ENCODE measurements around the gene INTS14. TPM values are rescaled to one million over a fixed set of nuclear protein-coding genes. Genes with fewer than 3 reads are reported as not detected.

INTS14 gene
- total and polyA plus RNA-seq, 2 of the 8 experiments (the other 6 are each of a cell fraction or from before 2014, with no cell fraction given): 33.1 to 33.7 TPM

- Histone ChIP-seq H4K8ac (ENCODE audit: extremely low read depth, insufficient read depth, low read length) (no peak overlapping the region), H2BK20ac (ENCODE audit: low read length) (no peak overlapping the region), H2BK5ac (ENCODE audit: low read depth, low read length) (no peak overlapping the region), H3K79me2 (ENCODE audit: control insufficient read depth in 1 of 2, insufficient read depth in 2 of 2, low read length in 2 of 2) (no peaks in the 10 kb centered on the region), H4K5ac (ENCODE audit: insufficient read length, low read depth, low read length) (no peak overlapping the region), H3K23ac (ENCODE audit: insufficient read length) (no peak overlapping the region), H3K14ac (ENCODE audit: insufficient read length) (no peak overlapping the region), H2BK120ac (replicated peaks; ENCODE audit: low read depth, low read length) (no peak overlapping the region), H3K9me3 (ENCODE audit: insufficient read depth in 2 of 2, low read depth in 1 of 2, low read length in 1 of 2) (no peaks in the 10 kb centered on the region), H3K56ac (replicated peaks; ENCODE audit: insufficient read length, low read depth, low read length) (no peak overlapping the region), H3K23me2 (ENCODE audit: low read depth, low read length) (no peaks in the 10 kb centered on the region), H2AK5ac (ENCODE audit: low read depth, low read length) (no peak overlapping the region), H3K79me1 (ENCODE audit: low read depth, low read length) (no peaks in the 10 kb centered on the region), H3K27ac (ENCODE audit: low read depth, low read length) (no peak overlapping the region), H4K91ac (replicated peaks; ENCODE audit: insufficient read length, low read length) (no peak overlapping the region), H3K4ac (replicated peaks; ENCODE audit: insufficient read length, low read depth, low read length) (no peak overlapping the region), H2BK12ac (ENCODE audit: low read depth, low read length) (no peak overlapping the region), H3K27me3 (replicated peaks in 1 of 4; ENCODE audit: control insufficient read depth in 3 of 4, extremely low read depth in 1 of 4, insufficient read depth in 3 of 4, low read length in 3 of 4) (no peaks in the 10 kb centered on the region), H2AFZ (ENCODE audit: low read length) (no peak overlapping the region), H3K4me1 (replicated peaks in 1 of 4; ENCODE audit: control insufficient read depth in 3 of 4, insufficient read depth in 4 of 4, low read length in 3 of 4) (no peaks in the 10 kb centered on the region), H3K4me3 (ENCODE audit: extremely low read depth in 1 of 4, insufficient read depth in 2 of 4, low read depth in 3 of 4, low read length in 4 of 4) (no peak overlapping the region), H3K4me2 (ENCODE audit: insufficient read depth in 1 of 2, low read depth in 2 of 2, low read length in 2 of 2) (no peak overlapping the region), H3K9ac (replicated peaks in 1 of 4; ENCODE audit: extremely low read depth in 1 of 4, low read depth in 3 of 4, low read length in 3 of 4) (no peak overlapping the region), H3K36me3 (ENCODE audit: control insufficient read depth in 2 of 4, insufficient read depth in 4 of 4, low read length in 3 of 4) (peaks cover 8 to 45% (median 38%) of the 10 kb centered on the region in 4 experiments), H2BK15ac (ENCODE audit: low read length) (no peak overlapping the region), H3K18ac (ENCODE audit: extremely low read depth, low read length) (no peak overlapping the region), H4K20me1 (replicated peaks in 1 of 2; ENCODE audit: control insufficient read depth in 1 of 2, insufficient read depth in 2 of 2, low read length in 2 of 2) (peaks cover 0 to 6% of the 10 kb centered on the region in 2 experiments)
- ChIA-PET POLR2A (ENCODE audit: partially characterized antibody) (interaction anchor here (1.0 kb wide), 1 partner anchor 53 kb away, joined by 3 read pairs; no protein-coding TSS in a partner anchor), CTCF (ENCODE audit: partially characterized antibody) (interaction anchor here (0.6 kb wide), 1 partner anchor 45 kb away, joined by 3 read pairs; no protein-coding TSS in a partner anchor)
- WGBS, 2 experiments (ENCODE audit: extremely low coverage in 1 of 2, insufficient coverage in 1 of 2, insufficient read length in 1 of 2, insufficient replicate concordance in 2 of 2, low coverage in 1 of 2, low lambda C conversion rate in 2 of 2, missing lambda C conversion rate in 1 of 2): 100% methylated on average over 1 of the region's 1 CpG; no CpG with 5 or more reads in 1 of the 2 experiments
- FAIRE-seq (no peak), DNase-seq (ENCODE audit: low read depth in 1 of 2, low spot score in 2 of 2) (no peak)
- TF ChIP-seq NRF1 (IDR thresholded peaks at IDR 0.05; ENCODE audit: low read depth, low read length): no peak
- no peak for TF ChIP-seq RBBP5 (IDR thresholded peaks at IDR 0.05; ENCODE audit: borderline replicate concordance, low read depth, low read length)
- TF ChIP-seq MAFK (IDR thresholded peaks at IDR 0.05; ENCODE audit: low read depth, low read length): no peak
- no peak for TF ChIP-seq EZH2 (IDR thresholded peaks at IDR 0.05; ENCODE audit: low read depth, low read length, severe bottlenecking)
- no peak for TF ChIP-seq ATF2 (IDR thresholded peaks at IDR 0.05; ENCODE audit: low read length)
- TF ChIP-seq SIRT6 (IDR thresholded peaks at IDR 0.05; ENCODE audit: low read length): no peak
- TF ChIP-seq EGR1 (IDR thresholded peaks at IDR 0.05; ENCODE audit: borderline replicate concordance, low read depth, low read length): no peak
- no peak for TF ChIP-seq E2F6 (IDR thresholded peaks at IDR 0.05)
- TF ChIP-seq SRF (IDR thresholded peaks at IDR 0.05; ENCODE audit: low read depth, low read length): no peak
- no peak for TF ChIP-seq SAP30 (IDR thresholded peaks at IDR 0.05; ENCODE audit: insufficient read depth, insufficient replicate concordance, low read length)
- TF ChIP-seq CHD1 (IDR thresholded peaks at IDR 0.05; ENCODE audit: low read depth, low read length): no peak
- TF ChIP-seq GABPA (IDR thresholded peaks at IDR 0.05; ENCODE audit: borderline replicate concordance, insufficient read depth, low read length): no peak
Measured at GRCh38 chr15:65576664-65577063, 34.3 kb downstream of the INTS14 start.
